ENCODE results near the gene GAMT. TPM values are rescaled to one million over a fixed set of nuclear protein-coding genes. Genes with fewer than 3 reads are reported as not detected.

The GAMT gene
- total and polyA plus RNA-seq, 2 of the 13 experiments (the other 11 are each of a cell fraction or from before 2014, with no cell fraction given), result 115 to 124 TPM

- TF ChIP-seq CTCF (CRISPR knock-in tag; IDR thresholded peaks at IDR 0.05) (peak; percentile 56), ATF7-NPFF (CRISPR knock-in tag; IDR thresholded peaks at IDR 0.05; ENCODE audit: low read depth) (peak; percentile 65), SKI (IDR thresholded peaks at IDR 0.05; ENCODE audit: partially characterized antibody) (no peak), NCOA2 (CRISPR knock-in tag; IDR thresholded peaks at IDR 0.05) (0 out of 2 replicates have a peak, but pooled peaks have one; percentile 8), ARID4A (CRISPR knock-in tag; IDR thresholded peaks at IDR 0.05; ENCODE audit: borderline replicate concordance) (peak; percentile 69; the same call in 1 of the 2 replicates), EEA1 (CRISPR knock-in tag; IDR thresholded peaks at IDR 0.05; ENCODE audit: borderline replicate concordance) (0 out of 2 replicates have a peak, but pooled peaks have one; percentile 52), CBFB (CRISPR knock-in tag; IDR thresholded peaks at IDR 0.05) (0 out of 2 replicates have a peak, but pooled peaks have one; percentile 34), ZBTB4 (CRISPR knock-in tag; IDR thresholded peaks at IDR 0.05; ENCODE audit: borderline replicate concordance) (no peak), RAD21 (CRISPR knock-in tag; IDR thresholded peaks at IDR 0.05) (peak; percentile 54), TEAD2 (CRISPR knock-in tag; IDR thresholded peaks at IDR 0.05) (no peak), ZNF678 (CRISPR knock-in tag; IDR thresholded peaks at IDR 0.05) (0 out of 2 replicates have a peak, but pooled peaks have one; percentile 26), GMEB1 (CRISPR knock-in tag; IDR thresholded peaks at IDR 0.05; ENCODE audit: borderline replicate concordance) (peak; percentile 97), RFXAP (CRISPR knock-in tag; IDR thresholded peaks at IDR 0.05; ENCODE audit: borderline replicate concordance) (peak; percentile 37; the same call in 1 of the 2 replicates), XRCC5 (optimal IDR thresholded peaks at IDR 0.05; ENCODE audit: low read length) (peak; percentile 66)
These were observed 5.6 kb upstream of the GAMT start (continued) for GRCh38 chr19:1406774-1407527.

Measured in HepG2 (cell line).